ENCODE measurements around the gene NDUFB11.

GRCh38 chrX:47098338-47099094, 46.0 kb downstream of the NDUFB11 start:
- no peak for TF ChIP-seq NR3C1 (CRISPR knock-in tag; conservative IDR thresholded peaks at IDR 0.05; ENCODE audit: low read depth)
- no peak for TF ChIP-seq CTCF (IDR thresholded peaks at IDR 0.05)
- no peak for TF ChIP-seq MXD4 (CRISPR knock-in tag; IDR thresholded peaks at IDR 0.05; ENCODE audit: borderline replicate concordance)
- TF ChIP-seq ZNF317 (CRISPR knock-in tag; IDR thresholded peaks at IDR 0.05; ENCODE audit: borderline replicate concordance, low read depth), result no peak
- TF ChIP-seq, protein P1, sequence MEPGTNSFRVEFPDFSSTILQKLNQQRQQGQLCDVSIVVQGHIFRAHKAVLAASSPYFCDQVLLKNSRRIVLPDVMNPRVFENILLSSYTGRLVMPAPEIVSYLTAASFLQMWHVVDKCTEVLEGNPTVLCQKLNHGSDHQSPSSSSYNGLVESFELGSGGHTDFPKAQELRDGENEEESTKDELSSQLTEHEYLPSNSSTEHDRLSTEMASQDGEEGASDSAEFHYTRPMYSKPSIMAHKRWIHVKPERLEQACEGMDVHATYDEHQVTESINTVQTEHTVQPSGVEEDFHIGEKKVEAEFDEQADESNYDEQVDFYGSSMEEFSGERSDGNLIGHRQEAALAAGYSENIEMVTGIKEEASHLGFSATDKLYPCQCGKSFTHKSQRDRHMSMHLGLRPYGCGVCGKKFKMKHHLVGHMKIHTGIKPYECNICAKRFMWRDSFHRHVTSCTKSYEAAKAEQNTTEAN (CRISPR knock-in tag; IDR thresholded peaks at IDR 0.05), result no peak
- no peak for TF ChIP-seq ATF3 (CRISPR knock-in tag; conservative IDR thresholded peaks at IDR 0.05)
- TF ChIP-seq OVOL2 (CRISPR knock-in tag; IDR thresholded peaks at IDR 0.05; ENCODE audit: borderline replicate concordance), result no peak
- TF ChIP-seq SP1 (CRISPR knock-in tag; conservative IDR thresholded peaks at IDR 0.05), result no peak
- TF ChIP-seq JUN (CRISPR knock-in tag; IDR thresholded peaks at IDR 0.05), result no peak
- TF ChIP-seq FOXJ3 (CRISPR knock-in tag; IDR thresholded peaks at IDR 0.05; ENCODE audit: borderline replicate concordance), result no peak
- TF ChIP-seq ZNF121 (CRISPR knock-in tag; IDR thresholded peaks at IDR 0.05), result no peak
- TF ChIP-seq GRHL2 (CRISPR knock-in tag; IDR thresholded peaks at IDR 0.05; ENCODE audit: insufficient replicate concordance, severe bottlenecking), result no peak
- TF ChIP-seq CREM (CRISPR knock-in tag; IDR thresholded peaks at IDR 0.05), result no peak
- TF ChIP-seq, protein P2, sequence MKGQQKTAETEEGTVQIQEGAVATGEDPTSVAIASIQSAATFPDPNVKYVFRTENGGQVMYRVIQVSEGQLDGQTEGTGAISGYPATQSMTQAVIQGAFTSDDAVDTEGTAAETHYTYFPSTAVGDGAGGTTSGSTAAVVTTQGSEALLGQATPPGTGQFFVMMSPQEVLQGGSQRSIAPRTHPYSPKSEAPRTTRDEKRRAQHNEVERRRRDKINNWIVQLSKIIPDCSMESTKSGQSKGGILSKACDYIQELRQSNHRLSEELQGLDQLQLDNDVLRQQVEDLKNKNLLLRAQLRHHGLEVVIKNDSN (CRISPR knock-in tag; IDR thresholded peaks at IDR 0.05), result no peak
